A549 treated with AZD9567 at 1 μM for 4 hours (cell line): ENCODE results near the gene SNX9. TPM values are rescaled to one million over a fixed set of nuclear protein-coding genes. Genes with fewer than 3 reads are reported as not detected.

ENCODE experiments used
- total RNA-seq: library from RNA; stranded (reverse); fragments of 200-300 nt; extraction: Qiagen RNA extraction; gene quantifications from 5 replicates; pipeline ENCODE4 v1.2.3, GENCODE V29; 2022; ENCODE audit not compliant: insufficient read depth

SNX9 gene
- 21.5 to 24.4 TPM (median 23.9 TPM) in 5 replicates for total RNA-seq

DNA sequence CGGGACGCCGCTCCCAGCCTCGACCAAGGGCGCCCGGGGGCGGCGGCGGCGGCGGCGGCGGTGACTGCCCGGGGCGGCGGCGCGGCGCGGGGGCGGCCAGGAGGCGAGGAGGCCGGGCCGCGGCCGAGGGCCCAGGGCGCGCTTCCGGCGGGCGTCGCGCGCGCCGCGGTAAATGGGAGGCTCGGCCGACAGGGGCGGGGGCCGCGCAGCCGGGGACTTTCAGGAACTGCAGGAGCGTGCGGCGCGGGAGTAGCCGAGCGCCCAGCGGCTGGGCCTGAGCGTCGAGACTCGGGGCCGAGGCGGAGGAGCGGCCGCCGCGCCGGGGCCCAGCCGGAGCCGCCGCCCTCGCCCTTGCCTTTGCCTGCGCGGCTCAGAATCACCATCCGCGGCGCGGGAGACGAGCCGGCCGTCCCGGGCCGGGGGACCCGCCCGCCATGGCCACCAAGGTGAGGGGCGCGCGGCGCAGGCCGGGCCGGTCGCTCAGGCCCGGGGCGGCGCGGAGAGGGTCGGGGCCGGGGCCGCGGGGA lies at the start of gene SNX9:
Gene SNX9, plus strand, starts transcription at position 246 of the 527 bp plus-strand sequence. Its CDS starts 189 bp downstream, at position 435.

DNA sequence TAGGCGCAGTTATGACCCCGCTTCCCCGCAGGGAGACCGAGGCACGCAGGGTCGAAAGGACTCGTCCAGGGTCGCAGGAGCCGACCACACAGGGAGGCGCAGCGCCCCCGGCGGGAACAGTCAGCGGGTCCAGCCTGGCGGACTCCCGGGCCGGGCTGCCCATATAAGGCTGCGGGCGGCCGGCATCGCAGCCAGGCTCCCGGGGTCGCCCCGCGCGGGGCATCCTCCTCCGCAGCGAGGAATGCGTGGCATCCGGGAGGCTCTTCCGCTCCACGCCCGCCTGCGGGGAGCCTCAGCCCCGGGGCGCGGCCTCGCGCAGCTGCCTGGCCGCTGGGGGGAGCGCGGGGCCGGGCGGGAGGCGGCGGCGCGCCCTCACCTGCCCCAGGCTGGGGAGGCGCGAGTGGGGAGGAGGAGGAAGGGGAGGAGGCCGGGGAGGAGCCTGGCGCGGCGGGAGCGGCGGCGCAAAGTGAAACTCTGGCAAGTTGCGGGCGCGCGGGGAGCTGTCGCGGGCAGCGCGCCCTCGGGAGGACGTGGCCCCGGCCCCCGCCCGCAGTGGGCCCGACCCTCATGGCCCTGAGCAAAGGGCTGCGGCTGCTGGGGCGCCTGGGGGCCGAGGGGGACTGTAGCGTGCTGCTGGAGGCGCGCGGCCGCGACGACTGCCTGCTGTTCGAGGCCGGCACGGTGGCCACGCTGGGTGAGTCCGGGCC lies 158.5 kb downstream of the SNX9 start, which contains the start of gene SYNJ2:
Gene SYNJ2, plus strand, starts transcription at position 469 of the 707 bp plus-strand sequence. Its CDS starts 99 bp downstream, at position 568.

Other genes starting within 250 kb of the SNX9 start
- 40.6 to 51.1 TPM (median 48.6 TPM) in 5 replicates for gene SYNJ2, start 158.6 kb downstream of the SNX9 start, total RNA-seq